ENCODE results near the gene TIPRL.

TIPRL gene

DNA sequence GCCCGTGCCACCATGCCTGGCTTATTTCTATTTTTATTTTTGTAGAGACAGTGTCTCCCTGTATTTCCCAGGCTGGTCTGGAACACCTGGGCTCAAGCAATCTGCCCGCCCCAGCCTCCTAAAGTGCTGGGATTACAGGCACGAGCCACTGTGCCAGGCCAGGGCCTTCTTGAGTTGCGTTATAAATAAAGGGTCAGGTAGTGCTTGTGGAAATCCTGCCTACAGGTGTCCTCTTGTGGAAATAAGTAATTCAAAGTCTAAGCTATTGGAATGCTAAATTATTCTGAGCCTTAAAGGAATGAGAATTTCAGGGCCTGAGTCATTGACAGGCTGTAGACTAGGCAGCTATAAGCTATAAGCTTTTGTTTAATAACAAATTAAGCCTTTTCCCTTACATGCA, 38.9 kb downstream of the TIPRL start:
- no peak for DNase-seq

GRCh38 chr1:168218658-168219057, 39.9 kb downstream of the TIPRL start:
- no peak for DNase-seq

- DNase-seq = no peak
Measured at GRCh38 chr1:168220470-168220871, 41.7 kb downstream of the TIPRL start.

DNA sequence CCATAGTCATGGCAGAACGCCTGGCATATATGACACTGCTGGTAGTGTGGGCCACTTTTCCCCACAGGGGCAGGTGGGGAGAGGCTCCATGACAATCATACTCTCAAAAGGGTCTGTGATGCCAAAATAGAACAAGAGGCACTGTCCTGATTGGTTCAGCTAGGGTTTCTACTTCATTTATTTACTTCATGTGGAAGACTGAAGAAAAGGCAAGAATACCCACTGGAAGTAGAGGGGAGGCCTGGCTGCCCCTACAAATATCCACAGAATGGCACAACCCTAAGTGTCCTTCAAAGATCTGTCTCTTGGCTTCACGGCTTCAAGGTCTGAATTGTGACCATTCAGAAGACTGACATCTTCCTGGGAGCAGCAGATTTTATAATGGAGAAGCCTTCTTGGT, 42.5 kb downstream of the TIPRL start:
- no peak for DNase-seq

- DNase-seq = no peak
Measured at GRCh38 chr1:168223261-168223660, 44.5 kb downstream of the TIPRL start.

DNA sequence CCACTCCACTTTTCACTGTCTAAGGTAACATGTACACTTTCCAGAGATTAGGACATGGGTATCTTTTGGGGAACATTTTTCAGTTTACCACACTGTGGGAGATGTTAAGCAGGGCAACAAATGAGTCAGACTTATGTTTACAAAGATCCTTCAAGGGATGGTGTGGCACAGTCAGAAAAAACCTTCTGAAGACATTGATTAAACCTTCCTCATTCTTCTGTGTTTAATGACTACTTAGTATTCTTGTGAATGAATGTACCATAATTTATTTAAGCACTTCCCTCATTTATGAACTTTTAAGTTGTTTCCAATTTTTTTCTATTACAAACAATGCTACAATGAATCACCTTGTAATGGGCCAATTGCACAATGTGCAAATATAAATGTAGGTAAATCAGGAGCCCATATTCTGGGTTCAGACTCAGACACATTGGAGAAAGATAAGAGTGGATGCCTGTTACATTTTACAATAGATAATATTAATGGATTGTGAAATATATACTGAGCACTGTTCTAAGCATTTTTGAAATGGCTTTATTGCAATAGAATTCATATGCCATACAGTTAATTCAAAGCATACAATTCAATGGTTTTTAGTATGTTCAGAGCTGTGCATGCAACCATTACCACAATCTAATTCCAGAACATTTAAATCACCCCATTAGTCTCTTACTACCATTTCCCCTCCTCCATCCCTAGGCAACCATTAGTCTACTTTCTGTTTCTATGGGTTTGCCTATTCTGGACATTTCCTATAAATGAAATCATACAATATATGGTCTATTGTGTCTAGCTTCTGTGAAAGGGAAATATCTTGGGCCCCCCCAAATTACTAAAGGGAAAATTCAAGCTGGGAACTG, 45.1 kb downstream of the TIPRL start:
- DNase-seq = no peak

DNA sequence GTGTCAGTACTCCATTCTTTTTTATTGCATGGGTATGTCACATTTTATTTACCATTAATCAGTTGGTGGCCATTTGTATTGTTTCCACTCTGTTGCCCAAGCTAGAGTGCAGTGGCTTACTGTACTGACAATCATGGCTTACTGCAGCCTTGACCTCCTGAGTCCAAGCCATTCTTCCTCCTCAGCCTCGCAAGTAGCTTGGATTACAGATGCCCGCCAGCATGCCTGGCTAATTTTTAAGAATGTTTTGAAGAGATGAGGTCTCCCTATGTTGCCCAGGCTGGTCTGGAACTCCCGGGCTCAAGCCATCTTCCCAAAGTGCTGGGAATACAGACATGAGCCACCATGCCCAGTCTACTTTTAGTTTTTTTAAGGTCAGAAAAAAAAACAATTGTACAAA, 46.2 kb downstream of the TIPRL start:
- peak in 1 of 3 experiments; percentile 16 for DNase-seq

- peak; percentile 89 to 97 (median 93) for DNase-seq
Measured at GRCh38 chr1:168225476-168226190, 46.9 kb downstream of the TIPRL start, which contains the start of gene SFT2D2. Gene SFT2D2 (plus strand): TSS chr1:168226004. CDS start chr1:168226080, 76 bp downstream.

DNA sequence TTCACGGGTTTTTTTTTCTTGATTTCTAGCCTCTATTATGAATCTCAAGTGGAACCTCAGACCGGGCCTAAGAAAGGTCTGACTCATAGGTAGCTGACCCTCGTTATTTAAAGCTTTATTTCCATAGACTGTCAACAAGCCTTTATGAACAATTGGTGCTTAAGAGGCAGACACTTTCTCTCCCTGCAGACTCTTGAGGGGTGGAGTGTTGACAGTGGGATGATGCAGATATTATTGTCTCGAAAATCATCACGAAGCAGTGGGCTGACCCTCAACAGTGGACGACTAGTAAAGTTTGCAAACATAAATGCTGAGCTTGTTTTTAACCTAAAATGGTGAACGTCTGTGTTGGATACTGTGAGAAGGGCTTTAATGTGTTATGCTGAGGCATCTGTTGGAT, 48.9 kb downstream of the TIPRL start:
- peak in 2 of 3 experiments; percentile 47 to 55 for DNase-seq

DNA sequence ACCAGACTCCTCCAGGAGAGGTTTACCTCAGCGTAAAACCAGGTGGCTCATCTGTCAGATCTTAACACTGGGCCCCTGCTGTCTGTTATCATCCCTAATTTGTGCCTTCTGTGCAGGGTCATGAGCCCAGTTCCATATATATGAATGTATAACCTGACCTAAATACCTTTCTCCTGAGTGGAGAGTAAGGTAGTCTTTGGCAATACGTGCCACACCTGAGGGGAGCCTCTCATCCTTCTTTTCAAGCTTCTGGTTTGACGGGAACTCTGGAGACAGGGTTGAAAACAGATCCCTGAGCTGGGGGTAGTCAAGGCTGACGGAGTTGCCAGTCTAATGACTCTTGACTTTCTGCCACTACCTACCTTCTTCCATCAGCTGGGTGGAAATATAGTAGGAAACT, 51.1 kb downstream of the TIPRL start:
- no peak for DNase-seq

DNA sequence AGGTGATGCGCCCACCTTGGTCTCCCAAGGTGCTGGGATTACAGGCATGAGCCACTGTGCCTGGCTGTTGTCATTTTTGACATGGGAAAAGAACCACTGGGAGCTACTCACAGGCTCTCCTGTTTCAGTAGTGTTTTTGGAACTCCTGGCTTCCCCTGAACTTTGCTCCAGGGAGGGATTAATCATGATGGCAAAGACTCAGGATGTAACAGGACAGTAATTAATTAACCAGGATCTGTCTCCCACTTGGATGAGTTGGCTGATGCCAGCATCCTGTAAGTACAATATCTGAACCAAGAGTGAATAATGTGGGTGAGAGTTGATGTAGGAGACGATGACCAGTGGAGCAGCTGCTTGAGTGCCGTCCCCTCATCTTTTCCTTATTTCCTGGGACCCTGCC, 51.9 kb downstream of the TIPRL start:
- DNase-seq = no peak

- peak; percentile 27 to 70 (median 42) for DNase-seq
Measured at GRCh38 chr1:168234846-168235547, 56.2 kb downstream of the TIPRL start.

GRCh38 chr1:168235548-168235885, 56.8 kb downstream of the TIPRL start:
- DNase-seq = no peak

- DNase-seq = no peak
Measured at GRCh38 chr1:168235937-168236336, 57.2 kb downstream of the TIPRL start.

DNA sequence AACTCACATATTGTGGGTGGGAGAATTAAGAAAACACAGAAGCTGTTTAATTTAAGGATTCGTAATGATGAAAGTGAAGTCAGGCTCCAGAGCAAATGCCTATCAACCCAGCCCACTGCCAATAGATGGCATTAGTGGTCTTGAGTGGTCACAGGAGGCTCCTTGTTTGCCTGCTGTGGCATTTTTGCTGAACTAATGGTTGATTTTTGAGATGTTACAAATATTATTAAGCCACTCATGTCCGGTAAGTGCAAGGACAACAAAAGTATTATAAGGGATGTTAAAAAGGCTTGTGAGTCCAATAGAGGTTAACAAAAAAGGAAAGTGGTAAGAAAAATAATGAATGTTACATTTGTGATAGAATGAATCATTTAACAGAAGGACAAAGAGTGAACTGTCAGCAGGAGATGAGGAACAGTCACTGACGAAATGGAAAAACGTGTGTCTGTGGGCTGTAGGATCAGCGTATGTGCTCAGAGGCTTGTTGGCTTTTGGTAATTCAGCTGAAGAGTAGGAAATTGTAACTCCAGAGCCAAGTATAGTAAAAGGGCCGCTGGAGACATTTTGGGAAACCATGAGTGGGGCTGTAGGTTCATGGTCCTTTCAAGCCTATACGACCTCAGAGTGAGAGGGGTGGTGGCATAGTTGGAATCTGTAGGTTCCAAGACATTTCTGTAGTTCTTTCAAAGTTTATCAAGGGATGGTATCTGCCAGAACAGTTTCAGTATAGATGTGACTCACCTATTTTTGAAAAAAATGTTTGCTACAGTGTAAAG, 58.3 kb downstream of the TIPRL start:
- DNase-seq = no peak

- peak in 2 of 3 experiments; percentile 39 to 51 for DNase-seq
Measured at GRCh38 chr1:168243198-168243597, 64.4 kb downstream of the TIPRL start.

GRCh38 chr1:168243636-168244212, 65.0 kb downstream of the TIPRL start:
- DNase-seq = no peak

GRCh38 chr1:168245042-168245441, 66.3 kb downstream of the TIPRL start:
- DNase-seq = no peak

GRCh38 chr1:168246506-168246905, 67.7 kb downstream of the TIPRL start:
- DNase-seq = no peak

All from NCI-H1417 (cell line).